HS-5 (cell line): ENCODE measurements around the gene TPD52L1.
A peak's percentile ranks its signal among the peaks of the same experiment; 100 is the strongest.
"Not testable (repeated sequence)": the region's sequence is repeated elsewhere in the genome, so short reads cannot be mapped to it uniquely, and the experiment has no call there.

Experiments
- DNase-seq: peaks from one replicate; pipeline ENCODE4 v3.0.0-alpha.2; 2012; ENCODE audit warnings: low read depth

TPD52L1 gene

DNA sequence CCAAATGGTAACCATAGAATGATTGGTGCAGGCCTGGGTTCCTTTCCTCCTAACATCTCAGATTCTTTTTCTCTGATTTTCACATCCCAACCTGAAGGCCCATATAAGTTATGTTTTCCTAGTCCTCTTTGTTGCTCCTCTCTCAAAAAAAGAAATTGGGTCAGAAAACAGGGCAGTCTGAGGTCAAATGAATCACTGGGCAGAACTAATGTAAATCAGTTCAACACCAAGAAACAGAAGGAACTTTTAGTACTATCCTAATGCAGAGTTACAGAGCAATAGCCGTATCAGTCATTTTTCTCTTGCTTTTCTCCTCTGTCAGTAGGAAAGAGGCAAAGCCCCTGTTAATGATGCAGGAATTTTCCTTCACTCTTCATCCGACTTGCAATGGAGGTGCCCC lies 11.0 kb upstream of the TPD52L1 start:
- DNase-seq, result no peak

- no peak for DNase-seq
These were observed 8.8 kb upstream of the TPD52L1 start for GRCh38 chr6:125144822-125145221.

DNA sequence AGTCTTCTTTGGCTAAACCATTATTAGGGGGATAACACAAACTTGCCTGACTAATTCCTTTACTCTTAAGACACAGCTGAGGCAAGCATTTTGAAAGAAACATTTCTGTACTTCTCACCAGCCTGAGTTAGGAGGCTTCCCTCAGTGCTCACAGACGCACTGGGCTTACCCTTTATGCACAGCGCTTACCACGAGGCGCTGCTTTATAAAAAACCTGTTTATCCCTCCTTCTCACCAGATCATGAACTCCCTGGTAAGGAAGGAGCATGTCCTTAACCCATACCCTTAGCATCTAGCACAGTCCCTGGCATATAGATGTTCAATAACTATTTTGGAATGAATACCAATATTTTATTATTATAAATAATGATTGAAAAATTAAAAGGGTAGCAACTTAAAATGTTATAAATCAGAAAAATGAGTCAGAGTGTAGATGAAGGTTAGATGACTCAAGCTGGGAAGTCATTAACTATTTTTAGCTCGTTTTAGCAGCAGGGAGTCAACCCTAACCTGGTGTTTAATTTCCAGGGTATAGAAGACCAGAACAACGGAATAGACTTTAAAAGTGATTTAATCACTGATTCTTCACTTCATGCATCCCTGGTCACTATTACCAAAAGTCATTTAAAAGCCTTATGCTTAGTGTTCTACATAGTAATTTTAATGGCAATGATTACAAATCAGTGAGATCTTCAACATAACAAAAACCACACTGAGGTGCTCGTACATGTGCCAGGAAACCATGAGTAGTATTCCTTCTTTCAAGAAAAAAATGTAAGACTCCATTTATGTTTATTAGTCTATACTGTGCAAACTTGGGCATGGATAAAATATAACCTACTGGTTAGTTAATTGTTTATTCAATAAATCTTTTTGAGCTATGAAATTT lies 4.1 kb upstream of the TPD52L1 start:
- DNase-seq, result peak; percentile 13

- no peak for DNase-seq
These were observed 1.9 kb upstream of the TPD52L1 start for GRCh38 chr6:125151700-125152099.

GRCh38 chr6:125154118-125154760 lies 666 bp downstream of the TPD52L1 start:
- no peak for DNase-seq

DNA sequence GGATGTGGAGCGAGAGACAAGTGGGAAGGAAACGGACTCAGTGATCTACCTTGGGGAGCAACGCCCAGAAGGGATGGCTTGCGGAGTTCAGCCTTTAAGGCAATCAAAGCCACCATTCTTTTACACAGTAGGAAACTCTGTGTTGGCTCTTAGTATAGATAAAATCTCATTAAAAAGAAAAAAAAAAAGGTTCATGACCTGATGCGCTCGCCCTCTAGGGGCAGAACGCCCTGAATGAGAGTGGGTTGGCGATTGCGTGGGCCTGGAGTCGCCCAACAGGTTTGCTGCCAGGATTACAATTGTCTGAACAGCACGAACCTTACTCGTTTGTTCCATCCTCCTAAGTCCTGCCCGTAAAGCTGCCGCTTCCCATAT lies 1.2 kb downstream of the TPD52L1 start:
- no peak for DNase-seq

DNA sequence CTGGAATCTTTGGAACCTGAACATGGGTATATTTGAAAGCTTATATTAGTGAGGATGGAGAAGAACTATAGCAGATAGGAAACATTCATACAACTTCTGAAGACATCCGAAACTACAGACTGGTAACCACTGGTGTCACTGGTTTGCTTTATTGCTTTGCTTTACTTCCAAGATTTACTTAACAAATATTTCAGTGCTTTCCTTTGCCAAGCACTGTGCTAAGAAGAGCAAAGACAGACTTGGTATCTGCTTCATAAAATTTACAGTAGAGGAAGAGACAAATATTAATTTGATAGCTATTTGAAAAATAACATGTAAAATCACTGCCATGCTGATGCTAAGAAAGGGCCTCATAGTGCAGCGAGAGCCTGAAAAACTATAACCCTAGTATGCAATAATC lies 1.8 kb downstream of the TPD52L1 start:
- no peak for DNase-seq

- no peak for DNase-seq
These were observed 2.9 kb downstream of the TPD52L1 start for GRCh38 chr6:125156496-125156895.

GRCh38 chr6:125157280-125157679 lies 3.7 kb downstream of the TPD52L1 start:
- DNase-seq, result no peak

- DNase-seq, result no peak
These were observed 4.2 kb downstream of the TPD52L1 start for GRCh38 chr6:125157725-125158124.

GRCh38 chr6:125163339-125163738 lies 9.8 kb downstream of the TPD52L1 start:
- not testable (repeated sequence) for DNase-seq

GRCh38 chr6:125163811-125164210 lies 10.2 kb downstream of the TPD52L1 start:
- DNase-seq, result no peak

GRCh38 chr6:125164696-125165095 lies 11.1 kb downstream of the TPD52L1 start:
- DNase-seq, result no peak

- no peak for DNase-seq
These were observed 11.7 kb downstream of the TPD52L1 start for GRCh38 chr6:125165256-125165655.

DNA sequence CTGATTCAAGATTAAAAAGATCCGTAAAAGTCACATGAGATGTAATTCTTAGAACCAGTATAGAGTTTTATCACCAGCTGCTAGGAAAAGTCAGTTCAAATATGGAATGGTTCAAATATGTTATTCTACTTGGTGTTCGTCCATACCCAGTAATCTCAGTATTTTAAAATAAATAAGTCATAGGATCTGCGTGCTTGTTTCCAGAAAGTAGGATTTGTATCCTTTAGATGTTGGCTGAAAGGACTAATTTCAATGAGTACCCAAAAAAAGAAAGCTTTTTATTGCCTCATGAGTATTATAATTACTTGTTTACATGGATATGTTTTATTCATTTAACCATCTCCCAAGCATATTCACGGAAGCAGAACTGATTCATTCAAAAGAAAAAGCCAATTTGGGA lies 12.2 kb downstream of the TPD52L1 start:
- no peak for DNase-seq

DNA sequence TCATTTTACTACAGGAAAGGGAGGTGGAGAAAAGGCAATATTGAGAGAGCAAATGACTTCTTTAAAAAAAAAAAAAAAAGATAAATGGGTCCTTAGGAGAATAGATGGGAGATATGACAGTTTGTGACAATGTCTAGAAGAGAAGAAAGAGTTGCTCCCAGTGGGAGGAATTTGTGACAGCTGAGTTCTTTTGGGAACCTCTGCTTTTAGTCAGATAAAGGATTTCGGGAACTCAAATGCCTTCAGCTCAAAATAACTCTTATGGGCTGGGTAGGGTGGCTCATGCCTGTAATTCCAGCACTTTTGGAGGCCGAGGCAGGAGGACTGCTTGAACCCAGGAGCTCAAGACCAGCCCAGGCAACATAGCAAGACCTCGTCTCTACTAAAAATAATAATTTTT lies 13.1 kb downstream of the TPD52L1 start:
- no peak for DNase-seq

DNA sequence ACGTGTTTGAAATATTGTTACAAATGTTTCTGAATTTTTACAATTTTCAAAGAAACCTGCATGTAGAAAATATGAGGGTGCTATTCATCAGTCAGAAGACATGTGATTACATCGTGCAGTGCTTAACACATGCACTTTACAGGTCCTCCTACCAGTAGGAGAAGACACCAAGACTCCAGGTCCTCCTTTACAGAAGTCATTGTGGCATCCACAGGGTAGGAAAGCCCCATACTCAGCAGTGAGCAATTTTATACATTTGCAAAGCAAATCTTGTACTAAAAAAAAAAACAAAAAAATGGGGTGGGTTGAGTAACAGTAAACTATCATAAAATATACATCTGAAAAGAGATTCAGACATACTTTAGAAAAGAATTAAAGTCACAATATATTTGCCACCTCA lies 14.0 kb downstream of the TPD52L1 start:
- DNase-seq, result no peak

- DNase-seq, result no peak
These were observed 15.5 kb downstream of the TPD52L1 start for GRCh38 chr6:125169058-125169457.

GRCh38 chr6:125169522-125169921 lies 15.9 kb downstream of the TPD52L1 start:
- DNase-seq, result no peak

DNA sequence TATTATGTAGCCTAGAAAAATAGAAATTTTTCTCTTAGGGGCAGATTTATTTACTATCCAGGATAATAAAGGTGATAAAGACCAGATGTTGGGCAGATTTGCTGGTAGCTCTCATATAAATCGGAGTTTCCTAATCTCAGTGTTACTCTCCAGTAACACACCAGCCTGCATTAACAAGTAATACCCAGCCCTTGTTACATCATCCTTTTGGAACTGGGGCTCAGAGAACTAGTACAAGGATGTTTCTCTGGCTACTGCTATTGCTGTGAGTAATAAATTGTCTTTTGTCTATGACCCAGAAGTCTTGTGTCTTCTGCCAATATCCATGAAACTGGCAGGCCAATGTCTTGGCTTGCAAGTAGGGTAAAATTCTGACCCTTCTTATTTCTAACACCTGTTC lies 16.8 kb downstream of the TPD52L1 start:
- DNase-seq, result no peak

DNA sequence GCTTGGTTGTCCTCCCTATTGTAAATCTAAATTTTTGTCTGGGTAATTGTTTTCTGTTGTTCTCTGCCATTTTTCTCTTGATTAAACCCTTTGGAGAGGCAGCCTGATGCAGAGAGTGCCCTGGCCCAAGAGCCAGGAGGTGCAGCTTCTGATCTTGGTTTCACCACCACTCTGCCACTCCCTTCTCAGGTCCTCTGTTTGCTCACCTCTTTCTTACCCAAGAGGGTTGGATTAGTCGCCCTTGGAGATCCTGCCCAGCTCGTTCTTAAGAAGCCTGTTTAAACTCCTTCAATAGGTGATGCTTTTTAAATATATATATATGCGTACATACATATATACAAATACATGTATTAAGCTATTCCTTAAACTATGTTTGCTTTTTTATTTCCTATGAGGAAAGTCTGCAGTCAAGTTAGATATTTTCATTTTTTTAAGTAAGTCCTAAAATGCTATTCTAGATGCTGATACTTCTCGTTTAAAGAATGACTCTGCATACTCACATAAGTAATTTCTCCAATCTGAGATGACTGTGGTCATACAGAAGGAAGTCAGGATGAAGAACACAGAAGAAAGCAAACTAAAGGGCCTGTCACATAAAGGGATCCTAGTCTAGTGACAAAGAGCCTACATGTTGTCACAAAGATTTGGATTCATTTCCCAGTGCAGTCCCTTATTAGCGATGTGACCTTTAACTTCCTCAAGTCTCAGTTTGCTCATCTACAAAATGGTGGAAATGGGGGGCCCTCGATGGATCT lies 19.9 kb downstream of the TPD52L1 start:
- DNase-seq, result no peak

DNA sequence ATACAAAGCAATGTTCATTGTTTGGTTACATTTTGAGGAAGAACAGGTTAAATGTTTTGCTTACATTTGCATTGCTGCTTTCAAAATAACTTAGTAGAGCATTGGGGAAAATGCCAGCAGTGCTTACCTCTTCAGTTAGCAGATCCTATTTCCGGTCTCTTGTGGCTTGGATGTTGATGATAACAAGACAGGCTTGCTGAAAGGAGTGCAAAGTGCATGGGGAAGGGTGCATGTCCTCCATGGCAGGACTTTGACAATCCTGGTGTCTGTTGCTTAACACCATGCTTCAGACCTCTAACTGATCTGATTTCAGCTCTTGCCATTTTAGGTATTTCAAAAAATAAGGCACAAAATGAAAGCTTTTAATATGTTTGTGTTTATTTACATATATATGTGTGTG lies 21.1 kb downstream of the TPD52L1 start:
- DNase-seq, result no peak

DNA sequence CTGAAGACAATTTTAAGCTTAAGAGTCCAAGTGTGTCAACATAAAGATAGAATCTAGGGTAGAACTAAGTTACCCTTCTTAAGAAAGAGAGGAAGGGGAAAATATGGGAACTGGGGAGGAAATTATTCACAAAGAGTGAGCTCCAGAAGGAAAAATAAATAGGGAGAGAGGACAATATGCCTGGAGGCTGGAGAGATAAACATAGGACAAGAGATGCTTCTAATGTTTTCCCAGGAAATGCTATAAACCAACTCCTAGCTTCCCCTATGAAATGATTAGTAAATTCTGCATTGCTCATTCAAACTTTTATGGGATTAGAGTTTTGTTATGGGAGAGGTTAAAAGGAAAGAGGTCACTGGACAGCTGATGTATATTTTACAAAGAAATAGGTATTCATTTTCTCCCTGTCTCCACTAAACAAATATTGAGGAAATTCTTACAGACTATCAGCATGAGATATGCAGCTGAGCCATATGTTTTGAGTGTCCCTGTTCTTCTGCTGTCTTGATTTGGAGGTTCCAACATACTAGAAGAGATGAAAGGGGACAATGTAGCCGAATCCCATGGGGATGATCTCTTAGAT lies 22.0 kb downstream of the TPD52L1 start:
- no peak for DNase-seq
